Fibroblast of mammary gland (primary cell): ENCODE measurements around the gene PDXP.
A peak's percentile ranks its signal among the peaks of the same experiment; 100 is the strongest.

Experiments
- DNase-seq: peaks from one replicate; pipeline ENCODE4 v3.0.0-alpha.2; 2010; ENCODE audit warnings: low read depth
- H3K4me3 ChIP-seq: 2 replicates; pipeline ENCODE4 v1.5.1; 2011; ENCODE audit warnings: low read depth, mild to moderate bottlenecking, low read length, moderate library complexity; ENCODE audit not compliant: control insufficient read depth
- CTCF ChIP-seq: conservative IDR thresholded peaks from 2 replicates; pipeline ENCODE4 v1.5.1; 2011; ENCODE audit warnings: low read depth, low read length, inconsistent platforms; ENCODE audit not compliant: control insufficient read depth, insufficient read depth

The PDXP gene

GRCh38 chr22:37703906-37704305 is 45.4 kb downstream of the PDXP start:
- no peak for TF ChIP-seq CTCF
- peak; percentile 38 for DNase-seq
- H3K4me3 ChIP-seq, result no peak overlapping the region

GRCh38 chr22:37704645-37705044 is 46.1 kb downstream of the PDXP start:
- no peak for DNase-seq
- TF ChIP-seq CTCF, result no peak
- no peak overlapping the region for H3K4me3 ChIP-seq

- no peak for TF ChIP-seq CTCF
- H3K4me3 ChIP-seq, result no peak overlapping the region
- DNase-seq, result no peak
These were observed 46.7 kb downstream of the PDXP start for GRCh38 chr22:37705205-37705604.

GRCh38 chr22:37708580-37709444 is 50.3 kb downstream of the PDXP start:
- H3K4me3 ChIP-seq, result no peak overlapping the region
- TF ChIP-seq CTCF, result no peak
- DNase-seq, result no peak

GRCh38 chr22:37709445-37709765 is 50.9 kb downstream of the PDXP start:
- H3K4me3 ChIP-seq, result no peak overlapping the region
- DNase-seq, result no peak
- TF ChIP-seq CTCF, result no peak

GRCh38 chr22:37710675-37711074 is 52.2 kb downstream of the PDXP start:
- no peak for TF ChIP-seq CTCF
- DNase-seq, result no peak
- no peak overlapping the region for H3K4me3 ChIP-seq

- H3K4me3 ChIP-seq, result no peak overlapping the region
- no peak for TF ChIP-seq CTCF
- DNase-seq, result no peak
These were observed 53.0 kb downstream of the PDXP start for GRCh38 chr22:37711490-37711889.
